HFFc6 (cell line): ENCODE data around the gene LGALS3BP. TPM values are rescaled to one million over a fixed set of nuclear protein-coding genes. Genes with fewer than 3 reads are reported as not detected.

Experiments used
- DNase-seq: peaks from one replicate; pipeline ENCODE4 v3.0.0-alpha.2; 2018
- H3K27ac Mint-ChIP-seq: 2 replicates; pipeline ENCODE4 v1.8.0; 2020; ENCODE audit warnings: mild to moderate bottlenecking, mixed read lengths
- H3K27me3 Mint-ChIP-seq: 2 replicates; pipeline ENCODE4 v1.8.0; 2021; ENCODE audit warnings: mild to moderate bottlenecking, moderate library complexity, mixed read lengths; ENCODE audit not compliant: insufficient read depth
- H3K36me3 Mint-ChIP-seq: 2 replicates; pipeline ENCODE4 v1.8.0; 2021; ENCODE audit warnings: low read depth, mixed read lengths
- H3K4me1 Mint-ChIP-seq: 2 replicates; pipeline ENCODE4 v1.8.0; 2020; ENCODE audit warnings: low read depth, mixed read lengths
- H3K4me3 Mint-ChIP-seq: 2 replicates; pipeline ENCODE4 v1.8.0; 2020; ENCODE audit warnings: mild to moderate bottlenecking, moderate library complexity, mixed read lengths
- H3K9me3 Mint-ChIP-seq: 2 replicates; pipeline ENCODE4 v1.8.0; 2020; ENCODE audit warnings: mild to moderate bottlenecking, mixed read lengths
- CTCF ChIP-seq: fragments of 200-600 bp; sonication (generic); IDR thresholded peaks from 2 replicates; pipeline ENCODE4 v1.5.0; 2021; ENCODE audit warnings: antibody characterized with exemption, mild to moderate bottlenecking
- total RNA-seq, 6 experiments: library from RNA; stranded (reverse); fragmentation: NEBNext Ultra II Directional; extraction: Animal tissue kit (Norgen Biotek cat#: 25700); gene quantifications; 2 replicates in 1 of 6; 3 replicates in 5 of 6; pipeline ENCODE4 v1.2.3, GENCODE V29; 2021

LGALS3BP gene
- total RNA-seq, 6 experiments from 2014 or later, result 31.1 to 46.4 (median 43.4) TPM

GRCh38 chr17:78925234-78925633 lies 54.5 kb downstream of the LGALS3BP start, which contains the start of gene TIMP2:
Gene TIMP2 (minus strand): TSS chr17:78925387. CDS start chr17:78925088, 299 bp downstream.
- Mint-ChIP-seq H3K27ac (peak within 1 kb of the TSS; percentile 90), H3K4me1 (peaks cover 47% of the 10 kb centered on the region), H3K4me3 (peak within 1 kb of the TSS; percentile 94), H3K27me3 (peaks cover 3% of the 10 kb centered on the region), H3K9me3 (no peaks in the 10 kb centered on the region), H3K36me3 (peaks cover 4% of the 10 kb centered on the region; the same call in 1 of the 2 replicates)
- peak; percentile 78 for DNase-seq
- peak; percentile 66; the same call in 1 of the 2 replicates for TF ChIP-seq CTCF

DNA sequence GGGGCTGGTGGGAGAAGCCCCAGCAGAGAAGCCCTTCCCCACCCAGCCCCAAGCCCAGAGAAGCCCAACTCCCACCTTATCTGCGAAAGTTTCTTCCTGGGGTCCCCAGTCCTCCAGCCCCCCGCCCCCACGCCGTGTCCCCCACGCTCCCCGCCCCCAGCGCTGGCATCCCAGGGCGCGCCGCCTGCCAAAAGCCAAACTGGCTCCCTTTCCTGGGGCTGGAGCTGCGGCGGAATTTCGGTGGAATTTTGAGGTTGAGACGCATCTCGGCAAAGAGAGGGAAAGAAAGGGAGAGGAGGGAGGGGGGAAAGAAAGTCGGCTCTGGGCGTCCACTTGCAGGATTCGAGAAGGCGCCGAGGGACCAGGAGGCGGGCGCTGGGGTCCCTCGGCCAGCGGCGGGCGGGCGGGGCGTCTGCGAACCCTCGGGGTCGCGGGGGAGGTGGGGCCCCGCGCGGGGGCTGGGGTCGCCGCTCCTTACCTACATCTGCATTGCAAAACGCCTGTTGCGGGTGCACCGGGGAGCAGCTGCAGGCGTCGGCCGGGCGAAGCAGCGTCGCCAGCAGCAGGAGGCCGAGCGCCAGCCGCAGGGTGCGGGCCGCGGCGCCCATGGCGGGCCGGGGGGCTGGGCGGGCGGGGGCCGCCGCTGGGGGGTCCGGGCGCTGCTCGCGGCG lies 55.1 kb downstream of the LGALS3BP start:
- TF ChIP-seq CTCF, result no peak
- Mint-ChIP-seq H3K9me3 (no peaks in the 10 kb centered on the region), H3K4me3 (peak overlapping the region; percentile 94), H3K27me3 (peaks cover 3% of the 10 kb centered on the region), H3K4me1 (peaks cover 53% of the 10 kb centered on the region), H3K27ac (peak overlapping the region; percentile 48; the same call in 1 of the 2 replicates), H3K36me3 (peaks cover 4% of the 10 kb centered on the region; the same call in 1 of the 2 replicates)
- DNase-seq, result peak; percentile 15

DNA sequence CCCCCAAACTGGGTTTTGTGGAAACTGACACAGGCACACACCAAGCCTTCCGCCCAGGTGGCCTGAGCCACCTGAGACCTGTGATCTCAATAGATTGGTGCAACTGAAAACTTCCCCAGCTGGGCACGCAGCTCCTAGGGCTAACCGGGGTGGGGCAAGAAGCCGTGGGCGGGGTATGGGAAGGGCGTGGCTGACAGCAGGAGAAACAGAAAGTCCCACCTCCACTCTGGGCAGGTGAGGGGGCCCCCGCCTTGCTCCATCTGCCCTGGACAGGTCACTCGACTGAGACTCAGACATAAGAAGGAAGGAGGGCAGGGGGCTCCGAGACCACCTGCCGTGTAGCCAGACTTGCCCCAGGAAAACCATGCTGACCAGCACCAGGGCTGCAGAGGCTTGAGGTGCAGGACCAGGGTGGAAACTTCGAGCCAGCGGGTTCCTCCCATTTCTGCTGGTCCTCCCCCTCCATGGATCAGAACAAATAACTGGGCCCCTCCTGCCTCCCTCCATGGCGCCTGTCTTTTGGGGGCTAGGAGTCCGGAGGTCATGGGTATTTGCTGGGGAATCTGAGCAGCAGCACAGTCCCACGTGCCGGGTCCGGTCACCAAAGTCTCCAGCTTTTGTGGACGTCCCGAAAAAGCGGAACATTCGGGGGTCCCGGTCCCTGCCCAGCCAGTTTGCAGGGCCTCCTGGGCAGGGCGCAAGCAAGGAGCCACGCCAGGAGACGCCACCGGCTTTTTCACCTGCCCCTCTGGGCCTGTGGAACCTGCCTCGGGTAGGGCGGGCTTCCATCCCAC lies 55.9 kb downstream of the LGALS3BP start:
- H3K27ac Mint-ChIP-seq, result peak overlapping the region; percentile 72
- H3K27me3 Mint-ChIP-seq, result peaks cover 3% of the 10 kb centered on the region
- no peak for TF ChIP-seq CTCF

GRCh38 chr17:78922816-78923498 lies 56.8 kb downstream of the LGALS3BP start:
- peaks cover 4% of the 10 kb centered on the region; the same call in 1 of the 2 replicates for H3K36me3 Mint-ChIP-seq
- H3K9me3 Mint-ChIP-seq, result no peaks in the 10 kb centered on the region
- peaks cover 59% of the 10 kb centered on the region for H3K4me1 Mint-ChIP-seq
- no peak for TF ChIP-seq CTCF
- peaks cover 3% of the 10 kb centered on the region for H3K27me3 Mint-ChIP-seq
- DNase-seq, result no peak
- peak overlapping the region; percentile 94 for H3K4me3 Mint-ChIP-seq
- H3K27ac Mint-ChIP-seq, result peak overlapping the region; percentile 72; the same call in 1 of the 2 replicates

More for the DNA sequence above, 55.9 kb downstream of the LGALS3BP start:
- DNase-seq, result no peak
- H3K9me3 Mint-ChIP-seq, result no peaks in the 10 kb centered on the region
- peaks cover 54% of the 10 kb centered on the region for H3K4me1 Mint-ChIP-seq
- H3K4me3 Mint-ChIP-seq, result peak overlapping the region; percentile 94
- peaks cover 4% of the 10 kb centered on the region; the same call in 1 of the 2 replicates for H3K36me3 Mint-ChIP-seq

DNA sequence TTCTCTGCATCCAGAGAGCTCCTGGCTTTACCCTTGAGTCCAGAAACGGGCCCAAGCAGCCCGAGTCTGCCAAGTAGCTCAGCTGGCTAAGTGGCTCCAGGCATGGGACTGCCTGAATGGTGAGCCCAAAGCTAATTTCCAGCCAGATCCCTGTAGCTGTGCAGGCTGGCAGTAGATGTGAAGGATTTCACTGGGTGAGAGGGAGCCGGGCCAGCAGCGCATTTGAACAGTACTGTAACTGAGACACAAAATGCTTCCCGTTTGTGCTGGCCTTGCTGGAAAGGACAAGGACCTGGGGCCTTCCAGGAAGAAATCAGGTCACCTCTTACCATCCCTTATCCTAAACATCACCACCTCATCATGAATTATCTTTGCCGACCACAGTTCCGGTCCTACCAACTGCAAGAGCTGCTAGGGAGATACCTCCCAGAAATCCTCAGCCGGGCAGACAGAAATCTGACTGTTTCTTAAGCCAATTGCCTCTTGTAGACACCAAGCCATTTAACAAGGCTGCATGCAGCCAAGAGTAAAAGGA lies 58.2 kb downstream of the LGALS3BP start:
- H3K4me1 Mint-ChIP-seq, result peaks cover 68% of the 10 kb centered on the region

More for the DNA sequence above, 58.2 kb downstream of the LGALS3BP start:
- H3K27ac Mint-ChIP-seq, result peak overlapping the region; percentile 53
- no peaks in the 10 kb centered on the region for H3K9me3 Mint-ChIP-seq
- H3K36me3 Mint-ChIP-seq, result peaks cover 4% of the 10 kb centered on the region; the same call in 1 of the 2 replicates
- peak overlapping the region; percentile 86 for H3K4me3 Mint-ChIP-seq
- H3K27me3 Mint-ChIP-seq, result peaks cover 3% of the 10 kb centered on the region
- no peak for DNase-seq
- no peak for TF ChIP-seq CTCF
